HK-2 (cell line): ENCODE measurements around the gene USP48.

Experiments
- DNase-seq: peaks from one replicate; pipeline ENCODE4 v3.0.0-alpha.2; 2018; ENCODE audit not compliant: unreplicated experiment

USP48 gene

DNA sequence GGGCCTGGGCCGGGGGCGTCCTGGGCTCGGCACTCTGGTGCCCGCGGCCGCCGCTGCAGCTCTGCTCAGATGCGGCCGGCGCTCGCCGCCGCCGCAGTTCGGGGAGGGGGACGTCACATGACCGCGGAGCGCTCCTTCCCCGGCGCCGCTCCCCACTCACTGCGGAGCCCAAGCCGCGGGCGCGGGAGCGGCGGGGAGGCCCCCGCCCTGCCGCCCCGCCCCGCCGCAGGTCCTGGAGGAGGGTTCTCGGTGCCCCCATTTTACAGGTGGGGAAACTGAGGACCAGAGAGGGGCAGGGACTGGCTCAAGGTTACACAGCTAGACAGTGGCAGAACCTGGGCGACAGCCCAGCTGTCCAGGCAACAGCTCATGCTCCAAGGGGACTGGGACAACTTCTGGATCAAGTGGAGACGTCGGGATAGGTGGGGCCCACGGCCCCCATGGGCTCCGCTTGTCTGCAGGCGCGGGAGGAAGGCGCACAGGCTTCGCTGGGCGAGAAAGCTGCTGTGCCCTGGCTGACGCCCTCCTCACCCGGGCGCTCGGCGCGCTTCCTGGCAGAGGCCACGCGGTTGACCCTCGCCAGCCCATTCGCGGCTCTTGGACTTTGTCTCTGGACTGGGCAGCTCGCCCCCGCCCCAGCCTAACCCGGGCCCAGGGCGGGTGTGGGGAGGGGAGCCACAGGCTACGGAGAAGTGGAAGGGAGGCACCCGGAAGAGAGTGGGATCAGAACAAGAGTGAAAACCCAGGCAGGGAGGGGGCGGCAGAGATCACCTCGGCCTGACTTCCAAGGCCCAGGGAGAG, 113.5 kb downstream of the USP48 start, which contains the start of gene RAP1GAP:
RAP1GAP (minus strand) TSS at position 100 of the 801 bp plus-strand sequence. CDS start 49,325 bp downstream, outside the sequence.
- DNase-seq = no peak

DNA sequence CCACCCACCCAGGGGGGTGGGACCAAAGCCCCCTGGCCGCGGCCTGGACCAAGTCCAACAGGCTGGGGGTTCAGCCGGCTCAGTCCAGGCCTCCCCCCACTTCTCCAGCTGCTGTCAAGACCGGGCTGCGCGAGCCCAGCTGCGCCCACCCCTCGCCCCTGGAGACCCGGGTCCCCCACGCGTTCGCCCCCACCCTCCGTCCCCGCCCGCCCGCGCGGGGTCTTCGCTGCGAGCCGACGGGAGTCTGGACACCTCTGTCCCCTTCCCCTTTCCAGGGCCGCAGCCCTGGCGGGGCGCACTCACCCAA, 114.0 kb downstream of the USP48 start:
- DNase-seq = no peak

DNA sequence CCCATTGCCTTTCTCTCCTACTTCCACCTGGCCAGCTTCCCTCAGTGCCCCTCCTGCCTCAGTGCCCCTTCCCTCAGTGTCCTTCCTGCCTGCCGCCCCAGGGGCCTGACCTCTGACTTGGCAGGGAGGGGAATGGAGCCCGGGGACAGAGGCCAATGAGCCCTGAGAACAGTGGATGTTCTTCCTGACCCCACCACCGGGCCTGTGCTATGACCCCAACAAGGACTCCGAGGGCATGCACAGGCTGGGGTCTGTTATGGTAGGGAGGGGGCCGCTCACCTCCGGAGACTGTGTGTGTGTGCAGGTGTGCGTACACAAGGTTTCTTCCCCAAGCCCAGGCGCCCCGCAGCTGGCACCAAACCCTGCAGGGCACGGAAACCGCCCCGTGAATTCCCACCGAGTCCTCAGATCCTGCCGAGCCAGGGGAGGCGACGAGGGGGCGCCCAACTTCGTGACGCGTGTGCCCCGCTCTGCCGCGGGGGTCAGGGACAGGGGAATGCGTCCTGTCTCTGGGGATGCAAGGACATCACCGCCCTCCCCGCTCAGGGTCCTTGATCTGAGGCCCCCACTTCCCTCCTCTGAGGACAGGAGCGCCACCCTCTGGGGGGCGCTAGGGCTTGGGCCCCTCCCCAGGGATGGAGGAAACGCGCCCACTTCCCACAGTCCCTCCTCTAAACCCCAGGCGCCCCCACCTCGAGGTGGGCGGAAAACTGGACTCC, 114.6 kb downstream of the USP48 start:
- DNase-seq = no peak

DNA sequence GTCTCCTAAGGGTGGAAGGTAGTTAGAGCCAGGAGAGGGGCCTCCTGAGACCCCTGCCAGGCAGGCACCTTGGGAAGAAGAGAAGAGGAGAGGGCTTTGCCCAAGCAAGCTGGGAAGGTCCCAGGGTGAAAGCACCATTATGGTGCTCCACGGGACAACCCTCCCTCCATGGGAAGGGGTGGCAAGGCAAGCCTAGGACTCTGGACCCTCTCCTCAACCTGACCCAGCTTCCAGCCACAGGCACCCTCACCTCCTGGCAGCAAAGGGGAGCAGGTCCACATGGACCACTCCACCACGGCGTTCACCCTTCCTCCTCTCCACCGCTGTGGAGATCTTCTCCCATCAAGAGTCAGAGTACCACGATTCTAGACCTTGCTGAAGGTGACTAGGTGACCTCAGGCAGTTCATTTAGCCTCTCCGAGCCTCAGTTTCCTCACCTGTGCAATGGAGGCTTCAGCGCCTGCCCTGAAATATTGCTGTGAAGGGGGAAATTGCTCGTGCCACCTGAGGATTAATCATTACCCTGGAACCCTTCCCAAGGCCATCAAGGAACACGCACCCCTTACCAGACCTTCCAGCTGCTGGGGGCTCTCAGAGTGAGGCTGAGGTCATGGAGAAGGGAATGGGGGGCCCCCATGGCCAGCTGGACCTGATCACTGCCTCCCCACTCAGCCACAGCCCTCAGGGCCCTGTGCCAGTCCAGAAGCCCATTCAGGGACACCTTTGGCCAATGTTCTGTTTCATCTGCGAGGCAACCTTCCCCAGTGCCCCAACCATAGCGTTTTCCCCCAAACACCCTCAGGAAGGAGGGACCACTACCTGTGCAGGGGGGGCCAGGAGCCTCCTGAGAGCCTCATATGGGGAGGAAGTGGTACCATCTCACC, 115.4 kb downstream of the USP48 start:
- no peak for DNase-seq

DNA sequence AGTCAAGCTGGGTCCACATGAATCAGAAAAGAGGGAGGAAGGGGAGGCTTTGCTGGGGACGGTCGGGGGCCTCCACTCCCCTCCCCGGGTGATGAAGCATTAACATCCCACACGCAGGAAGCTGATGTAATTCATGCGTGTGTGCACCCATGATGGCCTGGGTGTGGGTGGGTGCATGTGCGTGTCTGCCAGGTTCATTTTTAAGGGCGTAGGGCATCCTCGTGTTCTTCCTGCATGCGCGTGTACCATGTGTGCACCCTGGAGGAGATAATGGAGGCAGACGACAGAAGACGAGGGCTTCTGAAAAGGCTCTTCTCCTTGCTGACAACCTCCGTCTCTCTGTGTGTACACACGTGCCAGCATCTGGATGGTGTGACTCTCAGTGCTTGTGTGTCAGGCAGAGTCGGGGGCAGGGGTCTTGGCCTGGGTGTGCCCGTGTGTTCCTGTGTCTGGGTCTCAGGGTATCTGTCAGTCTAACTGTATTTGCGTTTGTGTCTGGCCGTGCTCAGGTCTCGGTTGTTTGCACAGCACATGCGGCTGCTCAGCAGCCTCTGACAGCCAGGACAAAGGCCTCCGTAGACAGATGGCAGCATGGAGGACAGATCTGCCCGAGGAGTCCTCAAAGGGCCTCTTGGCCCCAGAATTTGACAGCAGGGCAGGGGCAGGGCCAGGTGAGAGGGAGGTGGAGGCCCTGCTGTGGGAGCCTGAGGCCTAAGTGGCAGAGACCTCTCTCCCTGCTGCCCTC, 116.2 kb downstream of the USP48 start:
- DNase-seq = no peak

DNA sequence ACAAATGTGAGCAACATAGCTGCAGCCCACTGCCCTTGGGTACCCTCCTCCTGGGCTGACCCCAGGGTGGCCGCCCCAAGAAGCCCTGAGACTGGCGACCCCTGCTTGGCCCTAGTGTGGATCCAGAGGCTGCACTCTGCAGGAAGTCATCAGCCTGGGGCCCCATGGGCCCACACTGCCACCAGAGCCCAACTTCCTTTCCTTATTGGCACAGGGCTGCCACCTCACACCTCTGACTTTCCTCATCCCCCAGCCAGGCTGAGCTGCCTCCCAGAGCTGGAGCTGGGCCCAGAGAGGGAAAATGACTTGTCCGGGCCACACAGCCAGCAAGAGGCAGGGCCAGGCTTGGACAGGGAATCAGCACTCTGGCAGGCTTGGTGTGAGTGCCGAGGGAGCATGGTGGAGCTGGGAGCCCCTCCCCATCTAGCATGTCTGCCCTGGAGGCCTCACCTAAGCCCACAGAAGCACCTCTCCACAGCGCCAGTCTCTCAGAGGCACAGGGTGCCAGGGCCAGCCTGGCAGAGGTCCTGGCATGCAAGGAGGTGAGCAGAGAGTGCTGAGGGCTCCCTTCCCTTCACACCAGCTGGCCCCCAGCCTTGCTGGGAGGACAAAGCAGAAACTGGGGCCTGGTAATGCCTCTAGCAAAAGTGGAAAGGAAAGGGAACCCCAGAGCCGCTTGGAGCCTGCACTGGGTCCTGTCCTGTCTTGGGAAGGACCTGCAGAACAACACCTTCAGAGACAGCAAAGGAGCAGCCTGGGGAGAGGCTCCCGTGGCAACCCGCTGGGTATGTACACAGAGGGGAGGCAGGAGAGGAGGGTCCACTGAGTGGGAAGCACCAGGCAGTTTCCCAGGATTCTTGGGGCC, 117.0 kb downstream of the USP48 start:
- DNase-seq = no peak

DNA sequence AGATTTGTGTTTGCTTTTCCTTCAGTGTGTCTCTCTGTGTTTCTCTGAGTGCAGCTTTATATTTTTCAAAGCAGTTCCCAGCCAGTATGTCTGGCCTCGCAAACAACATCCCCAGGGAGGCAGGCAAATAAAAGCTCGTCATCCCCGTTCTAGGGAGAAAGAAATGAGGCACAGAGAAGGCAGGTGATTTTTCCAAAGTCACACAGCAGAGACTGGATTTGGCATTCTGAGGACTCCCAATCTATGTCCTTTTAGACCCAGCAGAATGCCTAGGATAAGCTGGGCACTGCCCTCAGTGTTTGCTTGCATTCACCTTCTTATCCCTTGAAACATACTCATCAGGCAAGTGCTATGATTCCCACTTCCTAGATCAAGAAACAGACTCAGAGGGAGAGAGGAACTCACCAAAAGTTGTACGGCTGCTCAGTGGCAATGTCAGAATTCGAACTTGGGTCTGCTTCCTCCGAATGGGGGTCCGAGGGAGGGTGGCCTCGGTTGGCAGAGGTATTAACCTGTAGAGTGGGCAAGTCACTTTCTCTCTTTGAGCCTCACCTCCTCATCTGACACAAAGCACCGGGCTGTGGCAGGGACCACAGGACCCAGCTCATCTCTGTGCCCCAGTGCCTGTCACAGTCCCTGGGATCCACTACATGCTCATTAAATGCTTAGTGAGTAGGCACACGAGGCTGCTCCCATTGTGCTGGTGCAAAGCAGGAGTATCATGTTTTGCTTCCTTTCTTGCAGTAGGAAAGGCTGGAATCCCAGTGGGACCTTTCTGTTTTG, 118.0 kb downstream of the USP48 start:
- DNase-seq = no peak

DNA sequence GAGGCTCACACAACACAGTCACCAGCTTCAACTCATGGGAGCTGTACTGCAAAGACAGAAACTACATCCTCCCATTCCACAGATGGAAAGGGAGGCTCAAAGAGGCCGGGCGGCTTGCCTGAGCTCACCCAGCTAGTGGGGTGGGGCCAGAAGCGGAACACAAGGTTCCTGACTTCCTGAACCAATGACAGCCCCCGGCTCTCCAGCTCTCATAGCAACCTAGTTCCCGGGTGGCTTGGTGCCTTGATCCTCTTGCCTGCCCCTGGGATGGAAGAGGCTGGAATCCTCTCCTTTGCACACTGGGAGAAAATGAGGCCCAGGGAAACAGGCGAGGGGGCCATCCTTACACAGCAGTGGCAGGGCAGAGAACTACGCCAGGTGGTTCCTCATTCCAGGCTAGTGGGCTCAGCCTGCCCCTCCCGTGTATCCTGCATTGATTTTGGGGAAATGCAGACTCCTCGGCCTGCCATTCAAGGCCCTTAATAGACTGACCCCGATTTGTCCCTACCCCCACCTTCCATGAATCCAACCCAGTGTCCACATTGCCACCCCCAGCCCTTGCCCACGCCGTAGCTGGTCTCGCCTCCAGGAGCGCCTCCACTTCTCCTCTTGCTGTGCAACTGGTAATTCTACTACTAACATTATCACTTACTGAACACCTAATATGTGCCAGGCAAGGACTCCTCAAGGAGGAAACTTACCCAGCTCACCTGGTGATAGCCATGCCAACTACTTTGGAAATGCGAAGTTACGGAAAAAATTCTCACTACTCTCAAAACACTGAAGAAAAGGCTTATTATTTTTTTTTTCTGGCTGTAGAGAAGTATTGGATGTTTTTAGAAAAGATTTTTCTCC, 118.8 kb downstream of the USP48 start:
- DNase-seq = no peak

DNA sequence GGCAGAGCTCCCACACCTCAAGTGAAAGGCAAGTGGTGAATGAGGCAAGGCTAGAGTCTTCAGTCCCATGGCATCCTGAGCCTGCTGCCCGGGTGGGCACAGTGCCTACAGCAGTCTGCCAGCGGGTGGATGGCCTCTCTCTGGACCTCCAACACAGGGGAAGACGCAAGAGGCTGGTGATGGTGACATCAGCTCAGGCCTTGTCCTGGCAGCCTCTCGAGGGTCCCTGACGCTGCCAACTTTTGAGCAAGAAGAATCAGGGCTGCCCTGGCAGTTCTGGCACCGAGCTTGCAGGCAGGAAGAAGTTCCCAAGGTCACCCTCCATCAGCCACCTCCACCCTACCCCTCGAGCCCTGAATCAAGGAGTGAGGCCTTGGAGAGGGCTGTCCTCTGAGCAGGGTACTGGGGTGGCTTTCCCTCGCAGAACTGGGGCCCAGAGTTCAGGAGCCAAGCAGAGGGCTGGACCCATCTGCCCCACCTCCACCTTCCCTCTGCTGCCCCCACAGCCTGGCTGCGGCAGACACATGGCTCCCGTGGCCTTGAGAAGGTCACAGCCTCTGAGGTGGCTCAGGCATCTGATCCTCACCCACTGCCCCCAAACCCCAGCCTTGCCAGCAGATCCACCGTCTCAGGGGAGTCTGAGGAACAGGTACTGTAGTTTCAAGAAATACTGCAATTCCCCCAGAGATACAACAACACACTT, 119.5 kb downstream of the USP48 start:
- DNase-seq = no peak

DNA sequence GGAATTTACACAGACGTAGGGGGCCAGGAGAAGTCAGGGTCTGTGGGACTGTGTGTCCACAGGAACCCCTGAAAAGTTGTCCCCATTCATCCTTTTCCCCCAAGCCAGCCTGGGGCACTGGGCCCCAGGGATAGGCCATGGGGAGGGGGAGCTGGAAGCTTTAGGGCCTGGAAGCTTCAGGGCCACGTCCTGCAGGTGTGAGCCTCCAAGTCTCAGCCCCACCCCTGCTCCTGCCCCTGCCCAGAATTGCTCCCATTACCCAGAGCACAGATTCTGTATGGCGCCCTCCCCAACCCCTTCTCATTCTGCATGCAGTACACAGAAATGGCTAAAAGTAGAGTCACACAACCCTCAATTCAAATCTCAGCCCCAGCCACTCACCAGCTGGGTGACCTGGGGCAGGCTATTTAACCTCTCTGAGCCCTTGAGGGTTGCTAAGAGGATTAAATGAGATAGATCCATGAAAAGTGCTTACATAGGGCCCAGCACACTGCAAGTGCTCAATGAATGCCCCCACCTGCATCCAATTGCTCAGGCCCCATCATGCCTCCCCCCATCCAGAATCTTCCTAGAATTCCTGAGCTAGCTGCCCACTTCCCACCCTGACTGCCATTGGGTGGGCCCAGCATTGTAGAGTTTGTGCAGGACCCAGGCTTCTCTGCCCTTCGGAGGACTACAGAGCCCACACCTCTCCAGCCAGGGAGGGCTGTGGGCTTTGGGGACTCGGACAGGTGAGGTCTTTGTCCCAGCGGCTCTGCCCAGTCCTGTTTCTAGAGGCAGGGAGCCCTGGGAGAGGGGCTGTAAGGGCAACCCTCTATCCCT, 120.3 kb downstream of the USP48 start:
- DNase-seq = no peak

DNA sequence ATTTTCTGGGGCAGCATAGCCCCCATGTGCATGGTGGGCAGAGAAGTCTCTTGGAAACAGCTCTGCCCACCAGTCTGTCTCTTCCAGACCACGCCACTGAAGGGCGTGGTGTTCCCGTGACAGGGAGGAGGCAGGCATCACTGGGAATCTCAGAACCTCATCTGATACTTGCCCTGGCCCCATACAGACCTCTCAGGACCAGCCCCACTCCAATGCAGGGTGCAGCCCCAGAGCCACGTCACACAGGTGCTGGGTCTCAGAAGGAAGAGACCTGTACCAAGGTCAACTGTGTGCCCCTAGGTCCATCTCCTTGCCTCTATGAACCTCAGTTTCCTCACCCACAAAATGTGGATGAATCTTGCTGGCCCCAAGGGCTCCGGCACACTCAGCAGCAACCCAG, 121.1 kb downstream of the USP48 start:
- no peak for DNase-seq

DNA sequence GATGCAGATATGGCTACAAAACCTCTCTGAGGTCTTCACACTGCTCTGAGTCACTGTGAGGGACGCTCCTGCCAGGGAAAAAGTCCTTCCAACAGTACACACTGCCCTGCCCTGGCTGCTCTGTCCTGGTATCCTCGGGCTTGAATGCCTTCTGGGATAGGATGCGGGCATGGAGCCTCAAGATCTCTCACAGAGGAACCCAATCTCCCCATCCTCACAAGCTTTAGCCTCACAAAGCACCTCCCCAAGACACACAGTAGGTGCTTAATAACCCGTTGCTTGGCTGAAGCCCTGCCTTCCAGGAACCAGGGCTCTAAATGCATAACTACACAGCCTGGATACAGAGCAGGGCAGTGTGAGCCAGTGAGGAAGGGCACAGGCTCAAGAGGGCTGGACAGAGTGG, 123.0 kb downstream of the USP48 start:
- DNase-seq = no peak

DNA sequence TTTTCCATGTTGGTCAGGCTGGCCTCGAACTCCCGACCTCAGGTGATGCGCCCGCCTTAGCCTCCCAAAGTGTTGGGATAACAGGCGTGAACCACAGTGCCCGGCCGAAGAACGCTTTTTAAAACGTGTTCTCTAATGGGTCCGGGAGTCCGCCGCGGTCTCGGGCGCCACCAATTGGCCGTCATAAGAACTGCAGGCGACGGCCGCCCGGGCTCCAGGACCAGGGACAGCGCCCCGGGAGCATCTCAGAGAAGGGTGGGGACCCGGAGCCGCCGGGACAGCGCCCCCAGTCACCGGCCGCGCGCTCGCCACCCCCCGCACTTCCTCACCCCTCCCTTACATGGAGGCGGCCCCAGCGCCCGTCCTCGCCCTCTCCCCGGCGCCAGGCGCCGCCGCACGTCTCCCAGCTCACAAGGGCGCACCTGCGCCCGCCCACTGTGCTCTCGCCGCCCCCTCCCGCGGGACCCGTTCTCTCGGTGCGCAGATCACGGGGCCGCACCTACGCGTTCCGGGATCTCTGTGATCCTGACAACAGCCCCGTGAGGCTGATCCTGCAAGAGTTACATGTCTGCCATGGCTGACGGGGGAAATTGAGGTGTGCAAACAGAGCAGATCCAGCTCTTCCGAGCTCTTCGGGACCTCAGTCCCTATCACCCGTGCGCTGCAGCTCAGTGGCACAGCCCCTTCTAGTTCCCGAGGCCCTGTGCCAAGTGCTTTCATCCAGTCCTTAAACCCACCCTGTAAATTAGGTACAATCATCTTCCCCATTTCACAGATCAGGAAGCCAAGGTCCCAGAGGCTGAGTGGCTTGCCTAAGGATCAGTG, 123.6 kb downstream of the USP48 start:
- DNase-seq = peak; percentile 91

DNA sequence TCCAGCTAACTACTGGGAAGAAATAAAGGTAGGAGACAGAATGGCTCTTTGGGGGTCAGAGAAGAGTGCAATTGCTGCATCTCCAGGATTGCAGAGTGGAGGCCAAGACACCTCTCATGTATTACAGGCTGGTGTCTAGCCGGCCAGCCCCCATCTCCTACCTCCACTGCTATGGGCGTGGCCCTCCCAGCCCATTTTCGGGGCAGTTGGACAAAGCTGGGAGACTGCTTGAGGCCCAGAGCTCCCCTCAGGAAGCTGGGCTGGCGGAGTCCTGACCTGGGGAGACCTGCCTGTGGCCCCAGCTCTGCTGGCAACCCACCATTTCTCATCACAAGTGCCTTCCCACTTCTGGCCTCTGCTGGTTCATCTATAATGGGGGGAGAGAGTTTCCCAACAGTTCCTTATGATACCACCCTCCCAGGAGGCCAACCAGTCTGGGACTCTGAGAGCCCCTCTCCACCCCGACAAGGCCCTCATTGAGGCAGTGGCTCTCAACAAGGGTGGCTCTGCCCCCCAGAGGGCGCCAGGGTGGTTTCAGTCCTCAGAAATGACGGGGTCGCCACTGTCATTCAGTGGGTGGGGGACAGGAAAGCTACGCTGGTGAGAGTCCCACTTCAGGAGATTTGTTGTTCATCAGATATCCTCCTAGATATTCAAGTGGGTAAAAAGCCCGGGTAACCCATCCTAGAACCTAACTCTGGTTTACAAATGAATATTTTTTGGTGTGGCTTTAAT, 125.3 kb downstream of the USP48 start:
- DNase-seq = no peak

DNA sequence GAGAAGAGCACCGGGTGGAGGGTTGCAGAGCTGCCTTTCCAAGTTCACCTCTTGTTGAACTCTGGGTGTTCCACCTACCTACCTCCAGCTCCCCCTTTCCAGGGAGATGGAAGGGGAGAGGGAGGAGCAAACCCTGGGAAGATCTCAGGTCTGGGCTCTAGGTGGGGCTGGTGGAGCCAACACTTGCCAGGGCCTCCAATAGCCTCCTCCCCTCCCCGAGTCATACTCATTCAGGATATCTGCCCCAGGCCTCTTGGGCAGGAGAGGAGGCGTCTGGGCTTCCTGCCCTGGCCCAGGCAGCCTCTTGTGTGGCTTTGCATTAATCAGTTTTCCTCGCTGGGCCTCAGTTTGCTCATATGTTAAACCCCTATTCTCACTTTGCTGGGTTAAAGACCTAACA, 127.2 kb downstream of the USP48 start:
- peak; percentile 54 for DNase-seq

DNA sequence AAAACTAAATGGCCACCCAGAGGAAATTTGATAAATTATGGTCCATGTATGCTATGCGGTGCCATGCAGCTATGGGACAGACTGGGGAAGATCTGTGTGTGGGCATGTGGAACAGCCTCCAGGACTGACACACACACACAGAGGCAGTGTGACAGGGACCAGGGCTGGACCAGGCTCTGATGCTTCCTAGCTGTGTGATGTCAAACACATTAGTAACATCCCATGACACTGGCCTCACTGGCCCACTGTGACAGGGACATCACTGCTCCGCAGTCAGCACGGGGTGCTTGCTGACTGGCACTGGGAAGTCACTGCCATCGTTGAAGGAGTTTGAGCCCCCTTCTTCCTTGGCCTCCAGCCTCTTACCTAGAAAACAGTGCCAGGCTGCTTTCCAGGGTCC, 127.7 kb downstream of the USP48 start:
- no peak for DNase-seq
